ENCODE results near the gene PDGFA.

The PDGFA gene

DNA sequence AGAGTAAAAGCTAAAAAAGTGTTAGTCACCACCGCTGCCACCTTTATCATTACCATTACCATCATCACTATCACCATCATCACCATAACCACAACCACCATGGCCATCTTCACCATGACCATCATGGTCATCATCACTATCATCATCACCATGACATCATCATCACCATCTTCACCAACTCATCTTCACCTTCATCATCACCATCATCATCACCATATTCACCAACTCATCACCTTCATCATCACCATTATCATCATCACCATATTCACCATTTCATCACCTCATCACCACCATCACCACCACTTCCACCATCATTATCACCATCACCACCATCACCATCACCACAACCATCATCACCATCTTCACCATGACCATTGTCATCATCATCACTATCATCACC lies 46.5 kb upstream of the PDGFA start:
- H2AFZ ChIP-seq (ENCODE audit: low read depth, low read length) = no peak overlapping the region
- H3K4me1 ChIP-seq (ENCODE audit: insufficient read depth, low read length) = no peaks in the 10 kb centered on the region; the same call in 1 of the 2 replicates
- peaks cover 40% of the 10 kb centered on the region for H3K36me3 ChIP-seq (ENCODE audit: insufficient read depth, low read length)
- no peaks in the 10 kb centered on the region for H3K27me3 ChIP-seq (ENCODE audit: insufficient read depth, low read length, poor library complexity)
- no peak overlapping the region for H3K4me2 ChIP-seq (ENCODE audit: insufficient read depth, low read length)
- H3K79me2 ChIP-seq (ENCODE audit: insufficient read depth, low read length) = peaks cover 8% of the 10 kb centered on the region
- no peak overlapping the region for H3K4me3 ChIP-seq (ENCODE audit: low read depth in 1 of 2, low read length in 2 of 2)
- H4K20me1 ChIP-seq (ENCODE audit: insufficient read depth, low read length) = peaks cover 30% of the 10 kb centered on the region
- H3K9me3 ChIP-seq (ENCODE audit: insufficient read depth, low read length, severe bottlenecking) = no peaks in the 10 kb centered on the region
- no peak for DNase-seq
- TF ChIP-seq EZH2 (IDR thresholded peaks at IDR 0.05; ENCODE audit: borderline replicate concordance, low read depth, low read length, severe bottlenecking) (no peak), CTCF (IDR thresholded peaks at IDR 0.05; ENCODE audit: borderline replicate concordance, extremely low read depth, low read length, poor library complexity, severe bottlenecking) (no peak)
- no peak overlapping the region for H3K9ac ChIP-seq (ENCODE audit: low read depth, low read length)
- H3K27ac ChIP-seq (ENCODE audit: low read length) = no peak overlapping the region
- no peak for ATAC-seq (ENCODE audit: insufficient read depth, low read depth)

- no peaks in the 10 kb centered on the region; the same call in 1 of the 2 replicates for H3K4me1 ChIP-seq (ENCODE audit: insufficient read depth, low read length)
- H3K4me3 ChIP-seq (ENCODE audit: low read depth in 1 of 2, low read length in 2 of 2) = no peak overlapping the region
- no peaks in the 10 kb centered on the region for H3K27me3 ChIP-seq (ENCODE audit: insufficient read depth, low read length, poor library complexity)
- no peak overlapping the region for H2AFZ ChIP-seq (ENCODE audit: low read depth, low read length)
- no peaks in the 10 kb centered on the region for H3K9me3 ChIP-seq (ENCODE audit: insufficient read depth, low read length, severe bottlenecking)
- H4K20me1 ChIP-seq (ENCODE audit: insufficient read depth, low read length) = peaks cover 38% of the 10 kb centered on the region
- TF ChIP-seq EZH2 (IDR thresholded peaks at IDR 0.05; ENCODE audit: borderline replicate concordance, low read depth, low read length, severe bottlenecking) (no peak), CTCF (IDR thresholded peaks at IDR 0.05; ENCODE audit: borderline replicate concordance, extremely low read depth, low read length, poor library complexity, severe bottlenecking) (no peak)
- DNase-seq = no peak
- no peak overlapping the region for H3K9ac ChIP-seq (ENCODE audit: low read depth, low read length)
- H3K4me2 ChIP-seq (ENCODE audit: insufficient read depth, low read length) = no peak overlapping the region
- H3K27ac ChIP-seq (ENCODE audit: low read length) = no peak overlapping the region
- H3K79me2 ChIP-seq (ENCODE audit: insufficient read depth, low read length) = peaks cover 8% of the 10 kb centered on the region
- ATAC-seq (ENCODE audit: insufficient read depth, low read depth) = no peak
- H3K36me3 ChIP-seq (ENCODE audit: insufficient read depth, low read length) = peaks cover 36% of the 10 kb centered on the region
These were observed 44.7 kb upstream of the PDGFA start for GRCh38 chr7:564176-564865.

DNA sequence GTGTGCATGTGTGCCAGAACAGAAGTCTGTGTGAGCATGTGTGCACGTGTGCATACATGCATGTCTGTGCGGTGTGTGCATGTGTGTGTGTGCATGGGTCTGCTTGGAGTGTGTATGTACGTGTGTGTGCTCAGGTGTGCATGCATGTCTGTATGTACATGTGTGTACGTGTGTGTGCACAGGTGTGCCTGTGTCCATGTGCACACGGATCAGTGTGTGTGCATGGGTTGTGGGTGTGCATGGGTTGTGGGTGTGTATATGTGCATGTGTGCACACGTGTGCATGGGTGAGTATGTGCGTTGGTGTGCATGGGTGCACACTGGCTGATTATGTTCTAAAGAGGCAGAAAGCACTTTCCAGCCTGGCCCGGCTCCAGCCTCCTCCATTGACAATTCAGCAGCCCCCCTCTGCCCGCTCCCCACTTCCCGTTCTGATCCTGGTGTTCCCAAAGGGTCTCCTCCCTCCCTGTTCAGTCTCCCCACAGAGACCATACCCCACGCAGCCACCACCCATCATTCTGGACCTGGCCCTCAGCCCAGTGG lies 44.1 kb upstream of the PDGFA start:
- TF ChIP-seq CTCF (IDR thresholded peaks at IDR 0.05; ENCODE audit: borderline replicate concordance, extremely low read depth, low read length, poor library complexity, severe bottlenecking) = no peak
- TF ChIP-seq EZH2 (IDR thresholded peaks at IDR 0.05; ENCODE audit: borderline replicate concordance, low read depth, low read length, severe bottlenecking) = no peak
- Histone ChIP-seq H3K4me3 (ENCODE audit: low read depth in 1 of 2, low read length in 2 of 2) (no peak overlapping the region), H3K36me3 (ENCODE audit: insufficient read depth, low read length) (peaks cover 32% of the 10 kb centered on the region), H3K27me3 (ENCODE audit: insufficient read depth, low read length, poor library complexity) (no peaks in the 10 kb centered on the region), H2AFZ (ENCODE audit: low read depth, low read length) (no peak overlapping the region), H3K9ac (ENCODE audit: low read depth, low read length) (no peak overlapping the region), H3K4me1 (ENCODE audit: insufficient read depth, low read length) (no peaks in the 10 kb centered on the region; the same call in 1 of the 2 replicates), H3K9me3 (ENCODE audit: insufficient read depth, low read length, severe bottlenecking) (no peaks in the 10 kb centered on the region), H3K79me2 (ENCODE audit: insufficient read depth, low read length) (peaks cover 8% of the 10 kb centered on the region), H3K27ac (ENCODE audit: low read length) (no peak overlapping the region), H3K4me2 (ENCODE audit: insufficient read depth, low read length) (no peak overlapping the region), H4K20me1 (ENCODE audit: insufficient read depth, low read length) (peaks cover 38% of the 10 kb centered on the region)
- ATAC-seq (ENCODE audit: insufficient read depth, low read depth) = no peak
- DNase-seq = no peak
